ENCODE results near the gene NDST1.

NDST1 gene

GRCh38 chr5:150576449-150576949 lies 68.6 kb downstream of the NDST1 start:
- Mint-ChIP-seq H3K27ac (no peak overlapping the region), H3K36me3 (no peaks in the 10 kb centered on the region), H3K4me1 (no peaks in the 10 kb centered on the region), H3K27me3 (peaks cover 2% of the 10 kb centered on the region), H3K4me3 (no peak overlapping the region), H3K9me3 (no peaks in the 10 kb centered on the region)
- no peak for DNase-seq (ENCODE audit: low spot score in 2 of 2)
- no peak for ATAC-seq (ENCODE audit: low read depth)

GRCh38 chr5:150577378-150578139 lies 69.6 kb downstream of the NDST1 start:
- DNase-seq (ENCODE audit: low spot score in 2 of 2) (no peak), ATAC-seq (ENCODE audit: low read depth) (no peak)
- H3K27me3 Mint-ChIP-seq = peaks cover 8% of the 10 kb centered on the region
- no peaks in the 10 kb centered on the region for H3K36me3 Mint-ChIP-seq
- no peaks in the 10 kb centered on the region for H3K4me1 Mint-ChIP-seq
- no peak overlapping the region for H3K4me3 Mint-ChIP-seq
- H3K27ac Mint-ChIP-seq = no peak overlapping the region
- no peaks in the 10 kb centered on the region for H3K9me3 Mint-ChIP-seq

GRCh38 chr5:150578781-150579461 lies 71.0 kb downstream of the NDST1 start:
- ATAC-seq (ENCODE audit: low read depth) (no peak), DNase-seq (ENCODE audit: low spot score in 2 of 2) (no peak)
- Mint-ChIP-seq H3K36me3 (no peaks in the 10 kb centered on the region), H3K9me3 (no peaks in the 10 kb centered on the region), H3K4me1 (no peaks in the 10 kb centered on the region), H3K4me3 (no peak overlapping the region), H3K27me3 (peaks cover 8% of the 10 kb centered on the region), H3K27ac (no peak overlapping the region)

- Mint-ChIP-seq H3K36me3 (no peaks in the 10 kb centered on the region), H3K4me3 (no peak overlapping the region), H3K27ac (no peak overlapping the region), H3K4me1 (no peaks in the 10 kb centered on the region), H3K27me3 (peaks cover 8% of the 10 kb centered on the region), H3K9me3 (no peaks in the 10 kb centered on the region)
- ATAC-seq (ENCODE audit: low read depth) (no peak), DNase-seq (ENCODE audit: low spot score in 2 of 2) (no peak)
These were observed 71.8 kb downstream of the NDST1 start for GRCh38 chr5:150579462-150580400.

DNA sequence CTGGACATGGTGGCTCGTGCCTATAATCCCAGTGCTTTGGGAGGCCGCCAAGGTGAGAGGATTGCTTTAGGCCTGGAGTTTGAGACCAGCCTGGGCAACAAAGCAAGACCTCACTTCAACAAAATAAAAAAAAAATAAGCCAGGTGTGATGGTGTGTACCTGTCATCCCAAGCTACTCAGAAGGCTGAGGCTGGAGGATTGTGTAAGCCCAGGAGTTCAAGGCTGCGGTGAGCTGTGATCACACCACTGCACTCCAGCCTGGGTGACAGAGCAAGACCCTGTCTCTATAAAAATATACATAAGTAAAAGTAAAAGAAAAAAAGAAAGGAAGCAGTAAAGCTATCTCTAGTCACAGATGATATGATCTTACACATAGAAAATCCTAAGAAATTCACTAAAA lies 73.0 kb downstream of the NDST1 start:
- Mint-ChIP-seq H3K27ac (no peak overlapping the region), H3K27me3 (peaks cover 9% of the 10 kb centered on the region)

DNA sequence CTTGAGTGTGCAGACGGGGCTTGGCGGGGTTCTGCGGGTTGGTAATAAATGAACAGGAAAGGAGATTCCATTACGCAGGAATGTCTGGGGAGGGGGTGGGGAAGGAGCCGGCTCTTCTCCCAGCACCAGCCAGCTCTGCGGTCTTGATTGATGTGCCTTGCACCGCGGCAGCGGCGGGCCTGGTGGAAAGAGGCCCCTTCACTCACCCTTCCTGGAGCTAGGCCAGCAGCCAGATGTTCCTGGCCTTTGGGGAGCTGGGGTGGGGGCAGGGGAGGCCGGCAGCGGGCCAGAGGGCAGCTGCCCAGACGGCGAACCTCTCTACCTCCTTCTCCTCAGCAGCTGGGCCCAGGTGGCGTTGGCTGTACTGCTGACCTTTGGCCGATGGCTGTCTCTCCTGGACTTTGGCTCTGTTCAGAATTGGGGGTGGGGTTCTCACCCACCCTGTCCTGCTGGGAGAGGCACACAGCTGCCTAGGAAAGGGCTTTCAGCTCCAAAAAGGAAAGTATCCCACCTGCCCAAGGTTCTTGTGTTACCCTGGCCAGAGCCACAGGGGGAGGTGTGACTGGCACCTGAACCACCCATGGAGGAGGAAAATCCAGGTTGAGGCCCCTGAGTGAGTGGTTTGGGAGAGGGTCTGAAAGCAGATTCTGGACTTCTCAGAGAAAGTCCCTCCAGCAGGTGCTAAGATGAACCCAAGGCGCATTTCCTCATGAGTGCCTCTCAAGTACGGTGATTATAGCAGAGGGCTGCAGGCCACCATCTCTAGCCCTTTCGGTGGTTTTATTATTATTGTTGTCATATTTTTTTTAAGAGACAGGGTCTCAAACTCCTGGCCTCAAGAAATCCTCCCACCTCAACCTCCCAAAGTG lies 74.5 kb downstream of the NDST1 start:
- H3K4me1 Mint-ChIP-seq = no peaks in the 10 kb centered on the region
- H3K36me3 Mint-ChIP-seq = no peaks in the 10 kb centered on the region
- H3K4me3 Mint-ChIP-seq = no peak overlapping the region
- no peaks in the 10 kb centered on the region for H3K9me3 Mint-ChIP-seq
- DNase-seq (ENCODE audit: low spot score in 2 of 2) = no peak
- peaks cover 9% of the 10 kb centered on the region for H3K27me3 Mint-ChIP-seq
- ATAC-seq (ENCODE audit: low read depth) = no peak
- no peak overlapping the region for H3K27ac Mint-ChIP-seq

More for the DNA sequence above, 73.0 kb downstream of the NDST1 start:
- DNase-seq (ENCODE audit: low spot score in 2 of 2) (no peak), ATAC-seq (ENCODE audit: low read depth) (no peak)
- no peak overlapping the region for H3K4me3 Mint-ChIP-seq
- no peaks in the 10 kb centered on the region for H3K36me3 Mint-ChIP-seq
- no peaks in the 10 kb centered on the region for H3K4me1 Mint-ChIP-seq
- H3K9me3 Mint-ChIP-seq = no peaks in the 10 kb centered on the region

- peaks cover 9% of the 10 kb centered on the region for H3K27me3 Mint-ChIP-seq
- H3K27ac Mint-ChIP-seq = no peak overlapping the region
- H3K36me3 Mint-ChIP-seq = no peaks in the 10 kb centered on the region
- no peak for ATAC-seq (ENCODE audit: low read depth)
- no peak for DNase-seq (ENCODE audit: low spot score in 2 of 2)
- no peaks in the 10 kb centered on the region for H3K4me1 Mint-ChIP-seq
- no peaks in the 10 kb centered on the region for H3K9me3 Mint-ChIP-seq
- H3K4me3 Mint-ChIP-seq = no peak overlapping the region
These were observed 75.8 kb downstream of the NDST1 start for GRCh38 chr5:150583541-150584225.

DNA sequence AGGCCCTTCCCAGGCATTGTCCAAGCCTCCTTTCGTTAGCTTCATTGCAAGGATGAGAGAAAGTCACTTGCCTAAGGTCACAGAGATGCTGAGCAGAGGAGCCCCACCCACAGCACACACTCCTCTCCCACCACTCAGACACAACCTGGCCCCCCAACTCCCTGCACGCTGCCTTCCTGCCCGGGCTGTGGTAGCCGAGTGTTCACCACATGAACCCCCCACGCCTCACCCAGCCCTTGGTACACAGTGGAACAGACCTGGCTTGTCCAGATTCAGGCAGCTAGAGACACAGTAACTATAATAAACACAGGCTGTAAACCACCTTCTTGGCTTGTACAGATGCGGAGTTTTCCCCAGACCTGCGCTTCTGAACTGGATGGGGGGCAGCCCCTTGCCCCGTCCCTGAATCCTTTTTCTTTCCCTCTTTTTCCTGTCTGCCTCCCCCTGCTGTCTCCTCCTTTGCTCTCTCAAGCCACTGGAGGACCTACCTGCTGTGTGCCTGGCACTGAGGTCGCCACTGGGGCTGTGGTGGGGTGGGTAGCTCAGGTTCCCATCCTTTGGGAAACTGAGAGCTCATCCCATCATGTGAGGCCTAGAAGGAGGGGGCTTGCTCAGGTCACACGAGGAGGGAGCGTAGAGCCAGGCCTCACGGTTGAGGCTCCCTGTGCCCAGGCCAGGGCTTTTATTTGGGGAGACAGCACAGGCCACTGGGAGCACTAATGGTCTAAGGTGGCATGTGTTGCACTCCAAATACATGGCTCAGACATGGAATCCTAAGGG lies 76.8 kb downstream of the NDST1 start:
- Mint-ChIP-seq H3K9me3 (no peaks in the 10 kb centered on the region), H3K27ac (no peak overlapping the region), H3K4me3 (no peak overlapping the region)

DNA sequence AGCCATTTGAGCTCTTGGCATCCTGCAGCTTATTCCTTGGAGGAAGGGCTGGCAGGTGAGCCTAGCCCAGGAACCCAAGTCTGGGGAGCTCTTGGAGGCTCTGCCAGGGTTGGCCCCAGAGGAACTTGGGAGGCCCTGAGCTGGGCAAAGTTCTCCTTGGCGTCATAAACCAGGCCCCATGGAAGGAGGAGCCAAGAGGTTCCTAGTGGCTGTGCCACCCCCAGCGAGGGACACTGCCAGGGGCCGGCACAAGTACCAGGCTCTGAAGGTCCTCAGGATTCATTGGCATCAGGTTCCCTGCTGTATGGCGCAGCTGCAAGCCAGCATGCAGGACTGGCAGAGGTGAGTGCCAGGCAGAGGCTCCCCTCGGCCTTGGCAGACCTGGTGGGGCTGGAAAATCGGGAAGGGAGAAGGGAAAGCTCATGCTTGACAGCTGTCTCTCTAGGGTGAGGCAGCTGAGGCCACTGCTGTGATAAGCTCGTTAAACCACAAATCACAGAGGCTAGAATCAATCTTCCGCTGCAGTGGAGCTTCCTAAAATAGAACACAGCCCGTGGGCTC lies 77.9 kb downstream of the NDST1 start:
- Mint-ChIP-seq H3K27me3 (peaks cover 10% of the 10 kb centered on the region), H3K36me3 (no peaks in the 10 kb centered on the region), H3K4me1 (no peaks in the 10 kb centered on the region), H3K9me3 (no peaks in the 10 kb centered on the region), H3K4me3 (no peak overlapping the region), H3K27ac (no peak overlapping the region)
- ATAC-seq (ENCODE audit: low read depth) (no peak), DNase-seq (ENCODE audit: low spot score in 2 of 2) (no peak)

More for the DNA sequence above, 76.8 kb downstream of the NDST1 start:
- peaks cover 12% of the 10 kb centered on the region for H3K27me3 Mint-ChIP-seq
- DNase-seq (ENCODE audit: low spot score in 2 of 2) (no peak), ATAC-seq (ENCODE audit: low read depth) (no peak)
- H3K36me3 Mint-ChIP-seq = no peaks in the 10 kb centered on the region
- H3K4me1 Mint-ChIP-seq = no peaks in the 10 kb centered on the region

DNA sequence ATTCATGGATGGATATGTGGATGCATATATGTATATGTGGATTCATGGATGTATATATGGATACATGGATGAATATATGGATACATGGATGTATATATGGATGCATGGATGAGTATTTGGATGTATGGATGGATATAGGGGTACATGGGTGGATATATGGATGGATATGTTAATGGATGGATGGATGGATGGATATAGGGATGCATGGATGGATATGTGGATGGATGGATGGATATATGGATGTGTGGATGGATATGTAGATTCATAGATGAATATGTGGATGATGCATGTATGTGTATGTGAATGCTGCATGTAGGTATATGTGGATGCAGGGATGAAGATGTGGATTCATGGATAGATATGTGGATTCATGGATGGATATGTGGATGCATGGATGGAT lies 79.1 kb downstream of the NDST1 start:
- H3K27ac Mint-ChIP-seq = no peak overlapping the region
- no peaks in the 10 kb centered on the region for H3K4me1 Mint-ChIP-seq
- peaks cover 5% of the 10 kb centered on the region for H3K27me3 Mint-ChIP-seq
- ATAC-seq (ENCODE audit: low read depth) (no peak), DNase-seq (ENCODE audit: low spot score in 2 of 2) (no peak)
- no peaks in the 10 kb centered on the region for H3K36me3 Mint-ChIP-seq
- no peaks in the 10 kb centered on the region for H3K9me3 Mint-ChIP-seq
- no peak overlapping the region for H3K4me3 Mint-ChIP-seq

GRCh38 chr5:150587856-150588595 lies 80.1 kb downstream of the NDST1 start:
- Mint-ChIP-seq H3K27ac (no peak overlapping the region), H3K4me3 (no peak overlapping the region), H3K4me1 (no peaks in the 10 kb centered on the region), H3K9me3 (no peaks in the 10 kb centered on the region), H3K27me3 (peaks cover 4% of the 10 kb centered on the region), H3K36me3 (no peaks in the 10 kb centered on the region)
- DNase-seq (ENCODE audit: low spot score in 2 of 2) (no peak), ATAC-seq (ENCODE audit: low read depth) (no peak)

GRCh38 chr5:150588596-150588890 lies 80.6 kb downstream of the NDST1 start:
- no peaks in the 10 kb centered on the region for H3K4me1 Mint-ChIP-seq
- H3K27me3 Mint-ChIP-seq = peaks cover 4% of the 10 kb centered on the region
- H3K9me3 Mint-ChIP-seq = no peaks in the 10 kb centered on the region
- DNase-seq (ENCODE audit: low spot score in 2 of 2) (no peak), ATAC-seq (ENCODE audit: low read depth) (no peak)
- H3K36me3 Mint-ChIP-seq = no peaks in the 10 kb centered on the region
- H3K27ac Mint-ChIP-seq = no peak overlapping the region
- H3K4me3 Mint-ChIP-seq = no peak overlapping the region
